Measurements from ENCODE around the gene IYD.
"Not testable (repeated sequence)": the region's sequence is repeated elsewhere in the genome, so short reads cannot be mapped to it uniquely, and the experiment has no call there.

Gene IYD

DNA sequence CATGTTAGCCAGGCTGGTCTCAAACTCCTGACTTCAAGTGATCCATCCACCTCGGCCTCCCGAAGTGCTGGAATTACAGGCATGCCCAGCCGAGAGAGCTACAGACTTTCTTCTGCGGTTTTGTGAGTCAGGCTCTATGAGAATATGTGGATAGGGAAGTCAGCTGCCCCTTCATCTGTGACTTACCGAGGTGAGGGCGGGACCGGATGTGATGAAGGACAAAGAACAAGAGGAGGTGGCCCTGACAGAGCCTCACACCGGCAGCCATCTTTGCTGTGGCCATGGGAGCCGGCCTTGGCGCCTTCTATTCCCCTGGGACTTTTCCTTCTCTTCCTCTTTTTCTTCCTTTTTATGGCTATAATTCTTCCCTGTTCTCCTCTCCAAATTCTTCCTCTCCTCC, 67.0 kb downstream of the IYD start:
- no peak for DNase-seq

DNA sequence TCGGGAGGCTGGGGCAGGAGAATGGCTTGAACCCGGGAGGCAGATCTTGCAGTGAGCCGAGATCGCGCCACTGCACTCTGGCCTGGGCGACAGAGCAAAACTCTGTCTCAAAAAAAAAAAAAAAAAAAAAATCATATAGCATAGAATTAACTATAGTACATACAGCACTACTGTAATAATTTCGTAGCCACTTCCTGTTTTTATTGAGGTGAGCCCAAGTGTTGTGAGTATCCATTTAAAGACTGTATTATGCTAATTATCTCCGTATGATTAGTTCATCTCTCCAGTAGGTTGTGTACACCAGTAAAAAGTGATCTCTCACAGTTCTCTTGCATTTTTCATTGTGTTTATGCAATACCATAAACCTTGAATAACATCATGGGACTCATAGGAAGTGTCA, 70.6 kb downstream of the IYD start:
- DNase-seq: no peak

GRCh38 chr6:150443621-150444020, 74.8 kb downstream of the IYD start:
- DNase-seq: no peak

- DNase-seq: no peak
Observed at GRCh38 chr6:150444308-150444707, 75.5 kb downstream of the IYD start.

DNA sequence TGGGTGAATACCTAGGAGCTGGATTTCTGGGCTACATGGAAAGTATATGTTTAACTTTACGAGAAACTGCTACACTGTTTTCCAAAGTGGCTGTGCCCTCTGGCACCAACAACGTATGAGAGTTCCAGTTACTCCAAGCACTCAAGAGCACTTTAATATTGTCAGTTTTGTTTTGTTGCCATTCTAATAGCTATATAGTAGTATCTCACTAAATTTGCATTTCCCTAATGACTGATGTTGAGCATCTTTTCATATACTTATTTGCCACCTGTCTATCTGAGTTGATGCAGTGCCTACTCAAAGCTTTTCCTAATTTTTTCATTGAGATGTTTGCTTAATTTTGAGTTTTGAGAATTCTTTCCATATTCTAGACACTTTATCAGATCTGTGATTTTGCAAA, 76.7 kb downstream of the IYD start:
- no peak for DNase-seq

GRCh38 chr6:150448221-150448620, 79.4 kb downstream of the IYD start:
- DNase-seq: no peak

GRCh38 chr6:150449055-150449454, 80.2 kb downstream of the IYD start:
- not testable (repeated sequence) for DNase-seq

GRCh38 chr6:150450918-150451317, 82.1 kb downstream of the IYD start:
- no peak for DNase-seq

- no peak for DNase-seq
Observed at GRCh38 chr6:150451807-150452427, 83.1 kb downstream of the IYD start.

GRCh38 chr6:150452428-150453243, 83.8 kb downstream of the IYD start:
- DNase-seq: no peak

- DNase-seq: no peak
Observed at GRCh38 chr6:150453357-150453756, 84.5 kb downstream of the IYD start.

Measured in NCI-H2081 (cell line).